Measurements from ENCODE around the gene CALR. TPM values are rescaled to one million over a fixed set of nuclear protein-coding genes. Genes with fewer than 3 reads are reported as not detected.

The CALR gene
- total RNA-seq, 1 experiment from 2014 or later, result 1,088 TPM

- TF ChIP-seq, protein P1, sequence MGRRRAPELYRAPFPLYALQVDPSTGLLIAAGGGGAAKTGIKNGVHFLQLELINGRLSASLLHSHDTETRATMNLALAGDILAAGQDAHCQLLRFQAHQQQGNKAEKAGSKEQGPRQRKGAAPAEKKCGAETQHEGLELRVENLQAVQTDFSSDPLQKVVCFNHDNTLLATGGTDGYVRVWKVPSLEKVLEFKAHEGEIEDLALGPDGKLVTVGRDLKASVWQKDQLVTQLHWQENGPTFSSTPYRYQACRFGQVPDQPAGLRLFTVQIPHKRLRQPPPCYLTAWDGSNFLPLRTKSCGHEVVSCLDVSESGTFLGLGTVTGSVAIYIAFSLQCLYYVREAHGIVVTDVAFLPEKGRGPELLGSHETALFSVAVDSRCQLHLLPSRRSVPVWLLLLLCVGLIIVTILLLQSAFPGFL (CRISPR knock-in tag; IDR thresholded peaks at IDR 0.05; ENCODE audit: borderline replicate concordance), result no peak
- TF ChIP-seq, protein P2, sequence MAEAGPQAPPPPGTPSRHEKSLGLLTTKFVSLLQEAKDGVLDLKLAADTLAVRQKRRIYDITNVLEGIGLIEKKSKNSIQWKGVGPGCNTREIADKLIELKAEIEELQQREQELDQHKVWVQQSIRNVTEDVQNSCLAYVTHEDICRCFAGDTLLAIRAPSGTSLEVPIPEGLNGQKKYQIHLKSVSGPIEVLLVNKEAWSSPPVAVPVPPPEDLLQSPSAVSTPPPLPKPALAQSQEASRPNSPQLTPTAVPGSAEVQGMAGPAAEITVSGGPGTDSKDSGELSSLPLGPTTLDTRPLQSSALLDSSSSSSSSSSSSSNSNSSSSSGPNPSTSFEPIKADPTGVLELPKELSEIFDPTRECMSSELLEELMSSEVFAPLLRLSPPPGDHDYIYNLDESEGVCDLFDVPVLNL (CRISPR knock-in tag; IDR thresholded peaks at IDR 0.05; ENCODE audit: borderline replicate concordance, low read depth), result no peak
- TF ChIP-seq AFF4 (CRISPR knock-in tag; IDR thresholded peaks at IDR 0.05; ENCODE audit: borderline replicate concordance), result no peak
- TF ChIP-seq ZNF263 (CRISPR knock-in tag; IDR thresholded peaks at IDR 0.05; ENCODE audit: low read depth), result no peak
- TF ChIP-seq GABPB1 (CRISPR knock-in tag; IDR thresholded peaks at IDR 0.05), result no peak
- no peak for TF ChIP-seq ESRRA (CRISPR knock-in tag; IDR thresholded peaks at IDR 0.05; ENCODE audit: borderline replicate concordance)
- no peak for TF ChIP-seq RORB (CRISPR knock-in tag; IDR thresholded peaks at IDR 0.05)
- no peak for TF ChIP-seq MLX (CRISPR knock-in tag; IDR thresholded peaks at IDR 0.05)
- no peak for TF ChIP-seq AR (CRISPR knock-in tag; IDR thresholded peaks at IDR 0.05)
- no peak for TF ChIP-seq TP53 (CRISPR knock-in tag; IDR thresholded peaks at IDR 0.05)
- no peak for TF ChIP-seq OVOL2 (CRISPR knock-in tag; IDR thresholded peaks at IDR 0.05; ENCODE audit: borderline replicate concordance)
- TF ChIP-seq FOXP4 (CRISPR knock-in tag; IDR thresholded peaks at IDR 0.05), result no peak
- TF ChIP-seq HMGA2 (CRISPR knock-in tag; IDR thresholded peaks at IDR 0.05), result no peak
- TF ChIP-seq ZBTB21 (CRISPR knock-in tag; IDR thresholded peaks at IDR 0.05; ENCODE audit: borderline replicate concordance), result no peak
Measured at GRCh38 chr19:12893582-12893981, 44.8 kb upstream of the CALR start (continued).

DNA sequence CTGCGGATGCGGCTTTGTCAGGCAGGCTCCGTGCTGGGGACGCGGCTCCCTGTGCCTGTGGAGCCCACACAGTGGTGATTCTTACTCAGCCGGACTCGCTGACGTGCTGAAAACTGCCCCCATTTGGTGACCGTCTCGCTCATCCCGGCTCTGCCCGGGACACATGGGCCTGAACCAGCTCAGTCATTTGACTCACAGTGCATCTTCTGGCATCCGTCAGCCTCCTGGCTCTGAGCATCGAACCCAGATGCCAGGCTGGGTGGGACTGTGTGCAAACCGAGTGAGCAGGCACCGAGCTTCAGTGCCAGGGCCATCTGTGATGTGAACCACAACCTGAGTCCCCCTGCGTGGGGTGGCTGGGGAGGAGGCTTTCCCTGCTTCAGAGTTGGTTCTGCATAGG lies 41.9 kb upstream of the CALR start:
- ATAC-seq (no peak), DNase-seq (ENCODE audit: low spot score) (no peak)
- Mint-ChIP-seq H3K9me3 (no peaks in the 10 kb centered on the region), H3K36me3 (peaks cover 35% of the 10 kb centered on the region), H3K4me3 (no peak overlapping the region), H3K27me3 (ENCODE audit: low read depth) (no peaks in the 10 kb centered on the region), H3K27ac (no peak overlapping the region), H3K4me1 (peaks cover 8% of the 10 kb centered on the region)
- ChIA-PET CTCF (interaction anchor here (0.6 to 0.9 kb wide), 3 partner anchors 17 to 127 kb away, joined by 3 read pairs; no protein-coding TSS in a partner anchor), POLR2A (interaction anchor here (1.8 kb wide), 1 partner anchor 17 kb away, joined by 5 read pairs; no protein-coding TSS in a partner anchor)
- TF ChIP-seq FOXP4 (CRISPR knock-in tag; IDR thresholded peaks at IDR 0.05) (no peak), TEAD4 (CRISPR knock-in tag; IDR thresholded peaks at IDR 0.05) (no peak), ZNF317 (CRISPR knock-in tag; IDR thresholded peaks at IDR 0.05; ENCODE audit: borderline replicate concordance, low read depth) (no peak), NFATC4 (CRISPR knock-in tag; IDR thresholded peaks at IDR 0.05) (no peak), NFE2L1 (CRISPR knock-in tag; IDR thresholded peaks at IDR 0.05) (no peak), NFYB (CRISPR knock-in tag; conservative IDR thresholded peaks at IDR 0.05; ENCODE audit: low read depth) (no peak), KAT7 (CRISPR knock-in tag; IDR thresholded peaks at IDR 0.05; ENCODE audit: borderline replicate concordance) (no peak)
- TF ChIP-seq, protein P3, sequence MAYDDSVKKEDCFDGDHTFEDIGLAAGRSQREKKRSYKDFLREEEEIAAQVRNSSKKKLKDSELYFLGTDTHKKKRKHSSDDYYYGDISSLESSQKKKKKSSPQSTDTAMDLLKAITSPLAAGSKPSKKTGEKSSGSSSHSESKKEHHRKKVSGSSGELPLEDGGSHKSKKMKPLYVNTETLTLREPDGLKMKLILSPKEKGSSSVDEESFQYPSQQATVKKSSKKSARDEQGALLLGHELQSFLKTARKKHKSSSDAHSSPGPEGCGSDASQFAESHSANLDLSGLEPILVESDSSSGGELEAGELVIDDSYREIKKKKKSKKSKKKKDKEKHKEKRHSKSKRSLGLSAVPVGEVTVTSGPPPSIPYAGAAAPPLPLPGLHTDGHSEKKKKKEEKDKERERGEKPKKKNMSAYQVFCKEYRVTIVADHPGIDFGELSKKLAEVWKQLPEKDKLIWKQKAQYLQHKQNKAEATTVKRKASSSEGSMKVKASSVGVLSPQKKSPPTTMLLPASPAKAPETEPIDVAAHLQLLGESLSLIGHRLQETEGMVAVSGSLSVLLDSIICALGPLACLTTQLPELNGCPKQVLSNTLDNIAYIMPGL (CRISPR knock-in tag; IDR thresholded peaks at IDR 0.05), result no peak
